Activated CD4-positive, alpha-beta T cell treated with anti-CD3 and anti-CD28 coated beads for 1 hour (primary cell): ENCODE data around the gene CXCL12.

Experiments
- DNase-seq: peaks from one replicate; pipeline ENCODE4 v3.0.0-alpha.2; 2020

The CXCL12 gene

GRCh38 chr10:44385026-44385695 lies at the start of gene CXCL12:
Gene CXCL12 (minus strand): TSS chr10:44385097. CDS start chr10:44385005, 92 bp downstream.
- no peak for DNase-seq

GRCh38 chr10:44427479-44427878 lies 42.6 kb upstream of the CXCL12 start:
- DNase-seq: no peak

DNA sequence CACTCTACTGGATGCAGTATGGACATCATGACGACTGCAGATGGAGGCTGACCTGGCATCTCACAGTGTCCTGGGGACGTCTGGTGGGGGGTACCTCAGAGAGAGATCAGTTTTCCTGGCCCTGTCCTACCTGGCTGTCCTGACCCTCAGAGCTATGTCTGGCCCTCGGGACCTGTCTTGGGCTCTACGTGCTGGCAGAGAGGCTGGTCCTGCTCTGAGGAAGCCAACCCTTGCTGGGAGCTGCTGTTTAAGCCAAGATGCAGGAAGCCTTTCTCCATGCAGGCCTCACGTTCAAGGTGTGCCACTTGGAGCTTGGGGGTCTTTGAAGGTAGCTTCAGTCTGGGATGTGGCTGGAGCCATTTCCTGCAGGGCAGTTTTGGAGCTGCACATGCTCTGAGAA lies 42.1 kb upstream of the CXCL12 start:
- DNase-seq: no peak

DNA sequence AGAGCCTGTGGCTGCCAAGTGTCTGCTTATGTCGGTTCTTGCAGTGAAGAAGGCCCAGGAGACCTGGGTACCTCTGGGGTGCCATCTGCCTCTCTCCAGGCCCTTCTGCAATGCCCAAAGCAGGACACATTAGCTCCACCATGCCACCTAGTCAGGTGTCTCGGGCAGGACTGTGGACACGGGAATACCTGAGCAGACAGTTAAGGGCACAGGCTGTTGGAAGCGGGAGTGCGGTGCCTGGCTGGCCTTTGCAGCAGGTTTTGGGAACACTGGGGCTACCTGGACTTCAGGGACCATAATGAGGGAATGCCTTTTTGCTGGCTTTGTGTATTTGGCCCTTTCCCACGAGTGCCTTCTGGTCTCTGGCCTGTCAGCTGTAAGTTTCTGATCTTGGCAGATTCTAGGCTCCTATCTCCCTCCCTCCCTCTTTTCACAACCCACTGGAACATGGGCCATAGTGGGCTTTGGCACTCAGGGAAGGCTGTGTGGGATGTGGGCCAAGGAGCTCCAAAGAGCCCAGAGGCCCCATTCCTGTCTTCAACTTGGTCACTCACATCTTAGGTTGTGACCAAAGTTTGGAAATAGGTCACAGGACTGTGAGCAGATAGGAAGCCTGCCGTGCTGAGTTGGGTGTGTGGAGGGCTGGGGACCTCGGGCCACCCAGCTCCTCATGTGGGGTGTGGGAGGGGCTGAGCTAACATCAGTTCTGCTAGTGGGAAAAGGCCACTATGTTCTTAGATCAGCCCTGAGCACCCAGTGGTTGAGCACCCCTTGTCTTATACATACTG lies 41.5 kb upstream of the CXCL12 start:
- DNase-seq: no peak

DNA sequence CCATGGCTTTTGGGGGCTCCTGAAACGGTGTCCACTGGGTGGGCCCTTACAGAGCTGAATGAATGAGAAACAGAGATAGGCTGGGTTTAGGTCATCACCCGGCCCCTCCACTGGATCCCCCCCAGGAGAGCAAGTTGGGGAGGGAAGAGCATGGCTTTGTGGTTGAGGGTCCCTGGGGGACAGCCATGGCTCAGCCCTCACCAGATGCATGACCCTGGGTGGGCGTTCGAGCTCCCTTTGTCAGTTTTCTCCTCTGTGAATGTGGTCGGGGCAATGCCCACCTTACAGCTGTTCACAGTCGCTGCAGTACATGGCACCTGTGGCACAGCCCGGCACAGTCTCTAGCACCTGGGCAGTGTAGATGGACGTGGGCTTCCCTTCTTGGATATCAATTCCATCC lies 40.6 kb upstream of the CXCL12 start:
- DNase-seq: no peak

GRCh38 chr10:44424957-44425356 lies 40.1 kb upstream of the CXCL12 start:
- no peak for DNase-seq

DNA sequence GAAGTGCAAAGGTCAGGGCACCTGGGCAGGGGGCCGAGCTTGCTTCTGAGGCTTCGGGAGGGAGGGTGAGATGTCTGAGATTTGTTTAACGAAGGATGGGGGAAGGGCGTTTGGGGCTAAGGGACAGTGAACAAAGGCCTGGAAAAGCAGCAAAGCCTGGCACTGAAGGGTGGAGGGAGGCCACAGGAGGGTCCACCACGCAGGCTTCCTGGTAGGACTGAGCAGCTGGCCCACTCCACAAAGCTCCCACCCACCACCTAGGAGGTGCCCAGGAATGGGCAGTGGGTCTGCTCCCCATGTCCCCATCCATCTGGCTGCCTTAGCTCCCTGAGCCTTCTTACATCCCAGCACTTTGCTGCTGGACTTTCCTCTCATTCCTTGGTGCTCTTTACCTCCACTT lies 39.4 kb upstream of the CXCL12 start:
- no peak for DNase-seq

GRCh38 chr10:44422570-44423101 lies 37.7 kb upstream of the CXCL12 start:
- DNase-seq: no peak

- DNase-seq: no peak
These were observed 37.3 kb upstream of the CXCL12 start for GRCh38 chr10:44422153-44422552.

- DNase-seq: no peak
These were observed 35.1 kb upstream of the CXCL12 start for GRCh38 chr10:44419790-44420549.

DNA sequence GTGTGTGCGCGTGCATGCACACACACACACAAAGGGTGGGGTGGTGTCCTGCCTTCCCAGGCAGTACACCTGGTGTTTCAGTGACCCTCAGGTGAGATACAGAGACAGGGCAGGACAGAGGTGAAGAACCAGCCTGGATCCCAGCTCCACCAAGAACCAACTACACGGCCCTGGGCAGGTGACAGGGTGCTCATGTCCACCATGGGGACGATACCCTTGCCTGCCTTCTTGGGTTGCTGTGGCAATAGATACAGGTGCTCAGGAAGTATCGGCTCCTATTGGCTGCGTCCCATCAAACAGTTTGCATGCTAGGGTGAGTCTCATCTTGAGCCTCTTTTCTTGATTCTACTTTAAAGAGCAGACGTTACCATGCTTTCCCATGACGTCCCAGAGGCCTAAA lies 33.7 kb upstream of the CXCL12 start:
- no peak for DNase-seq

- DNase-seq: no peak
These were observed 32.9 kb upstream of the CXCL12 start for GRCh38 chr10:44417761-44418160.

DNA sequence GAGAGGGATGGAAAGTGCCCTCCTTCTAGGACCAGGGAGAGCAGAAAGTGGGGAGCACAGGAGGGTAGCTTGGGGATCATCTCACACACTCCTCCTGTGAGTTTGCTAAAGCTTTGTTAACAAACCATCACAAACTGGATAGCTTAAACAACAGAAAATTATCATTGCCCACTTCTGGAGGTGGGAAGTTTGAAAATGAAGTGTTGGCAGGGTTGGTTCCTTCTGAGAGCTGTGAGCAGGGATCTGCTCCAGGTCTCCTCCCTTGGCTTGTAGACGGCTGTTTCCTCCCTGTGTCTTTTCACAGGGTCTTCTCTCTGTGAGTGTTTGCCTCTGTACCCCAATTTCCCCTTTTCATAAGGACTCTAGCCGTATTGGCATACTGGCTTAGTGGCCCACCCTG lies 32.0 kb upstream of the CXCL12 start:
- DNase-seq: no peak

DNA sequence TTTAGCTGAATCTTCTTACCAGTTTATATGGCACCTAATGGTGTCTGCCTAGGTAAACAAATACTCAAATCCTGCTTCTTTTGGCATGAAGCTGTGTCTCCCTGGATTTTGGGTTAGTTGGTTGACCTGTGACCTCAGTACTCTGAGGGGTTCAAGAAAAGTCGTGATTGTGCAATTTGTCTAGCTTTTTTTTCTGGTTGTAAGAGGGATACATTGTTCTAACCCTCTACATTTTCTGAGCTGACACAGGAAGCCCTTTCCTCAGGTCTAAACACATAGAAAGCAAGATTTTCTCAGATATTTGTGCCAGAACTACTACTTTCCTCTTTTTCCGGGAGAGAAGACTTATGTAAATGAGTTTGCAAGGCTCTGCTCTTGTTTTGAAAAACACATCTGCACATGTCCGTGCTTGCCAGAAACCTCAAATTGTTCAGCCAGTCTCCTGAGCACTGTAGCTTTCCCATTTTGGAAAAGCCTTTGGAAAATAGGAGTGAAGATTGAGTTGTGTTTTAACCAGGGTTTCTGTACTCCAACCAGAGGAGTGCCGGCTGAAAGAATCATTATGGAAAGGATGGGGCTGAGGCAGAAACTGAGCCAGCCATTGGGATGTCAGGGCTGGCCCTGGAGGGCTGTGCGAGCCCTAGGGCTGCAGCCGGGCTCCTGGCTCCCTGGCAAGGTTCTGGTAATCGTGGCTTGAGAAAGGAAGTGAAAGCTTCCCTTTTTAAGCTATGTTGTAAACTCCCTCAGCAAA lies 31.3 kb upstream of the CXCL12 start:
- no peak for DNase-seq

DNA sequence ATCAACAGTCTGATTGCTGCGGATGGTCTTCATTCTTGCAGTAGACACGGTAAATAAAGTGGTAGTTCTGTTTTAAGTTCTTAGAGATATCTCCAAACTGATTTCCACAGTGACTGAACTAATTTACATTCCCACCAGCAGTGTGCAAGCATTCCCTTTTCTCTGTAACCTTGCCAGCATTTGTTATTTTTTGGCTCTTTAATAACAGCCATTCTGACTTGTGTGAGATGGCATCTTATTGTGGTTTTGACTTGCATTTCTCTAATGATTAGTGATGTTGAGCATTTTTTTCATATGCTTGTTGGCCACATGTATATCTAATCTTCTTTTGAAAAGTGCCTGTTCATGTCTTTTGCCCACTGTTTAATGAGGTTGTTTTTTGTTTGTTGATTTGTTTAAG lies 30.2 kb upstream of the CXCL12 start:
- no peak for DNase-seq

DNA sequence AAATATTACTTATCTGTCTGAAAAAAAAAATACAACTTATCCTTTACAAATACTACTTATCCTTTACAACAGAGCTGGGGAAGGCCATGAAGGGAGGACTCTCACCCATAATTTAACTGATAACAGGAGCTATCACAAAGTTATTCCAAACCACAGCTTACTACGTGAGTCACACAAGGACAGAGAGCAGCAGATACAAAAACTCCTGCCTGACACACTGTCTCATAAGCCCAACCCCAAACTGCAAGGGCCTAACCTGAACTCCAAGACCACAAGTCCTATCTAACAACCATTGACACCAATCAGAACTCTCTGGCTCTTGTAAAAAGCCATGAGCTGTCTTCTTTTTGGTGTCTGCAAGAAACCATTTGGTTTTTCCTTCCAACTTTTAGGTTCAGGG lies 28.5 kb upstream of the CXCL12 start:
- DNase-seq: no peak

DNA sequence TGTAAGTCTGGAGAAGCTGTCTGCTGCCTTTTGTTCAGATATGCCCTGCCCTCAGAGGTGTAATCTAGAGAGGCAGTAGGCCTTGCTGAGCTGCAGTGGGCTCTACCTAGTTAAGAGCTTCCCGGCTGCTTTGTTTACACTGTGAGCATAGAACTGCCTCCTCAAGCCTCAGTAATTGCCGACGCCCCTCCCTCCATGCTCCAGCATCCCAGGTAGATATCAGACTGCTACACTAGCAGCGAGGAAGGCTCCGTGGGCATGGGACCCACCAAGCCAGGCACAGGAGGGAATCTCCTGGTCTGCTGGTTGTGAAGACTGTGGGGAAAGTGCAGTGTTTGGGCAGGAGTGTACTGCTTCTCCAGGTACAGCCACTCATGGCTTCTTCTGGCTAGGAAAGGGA lies 26.4 kb upstream of the CXCL12 start:
- no peak for DNase-seq

- DNase-seq: no peak
These were observed 20.0 kb upstream of the CXCL12 start for GRCh38 chr10:44404741-44405437.

GRCh38 chr10:44402465-44403195 lies 17.7 kb upstream of the CXCL12 start:
- DNase-seq: no peak

- no peak for DNase-seq
These were observed 15.6 kb upstream of the CXCL12 start for GRCh38 chr10:44400541-44400940.

DNA sequence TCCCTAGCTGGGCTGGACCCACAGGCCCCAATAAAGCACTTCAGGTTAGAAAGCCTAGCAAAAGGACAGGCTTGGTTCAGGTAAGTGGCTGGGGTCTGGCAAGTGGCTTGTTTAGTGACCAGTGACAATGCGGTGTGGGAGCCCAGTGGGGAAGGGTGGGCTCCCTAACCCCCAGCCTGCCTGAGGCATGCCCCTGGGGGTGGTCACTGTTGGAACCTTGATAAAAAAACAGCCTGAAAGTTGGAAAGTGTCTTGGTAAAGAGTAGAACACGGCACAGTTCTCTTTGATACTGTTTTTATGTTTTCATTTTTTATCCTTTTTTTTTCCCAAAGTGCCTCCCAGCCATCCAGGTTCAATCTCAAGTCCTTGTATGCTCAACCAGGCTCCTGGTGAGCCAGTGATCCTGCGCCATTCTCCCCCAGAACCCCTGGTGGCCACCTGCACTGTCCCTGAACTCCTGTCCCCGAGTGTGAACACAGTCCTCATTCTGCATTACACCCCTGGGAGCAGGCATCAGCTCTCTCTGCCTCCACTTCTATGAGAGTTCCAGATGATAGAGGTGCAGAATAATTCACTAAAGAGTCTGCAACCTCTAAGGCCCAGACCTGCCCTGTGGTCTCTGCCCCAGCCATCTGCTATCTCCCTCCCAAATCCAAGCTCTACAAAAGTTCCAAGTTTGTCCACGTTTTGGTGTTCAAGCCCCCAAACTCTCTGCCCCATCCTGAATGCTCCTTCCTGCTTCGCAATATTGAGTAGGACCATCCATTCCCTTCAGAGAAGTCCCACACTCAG lies 15.0 kb upstream of the CXCL12 start:
- no peak for DNase-seq
